GM19438 (cell line): ENCODE measurements around the gene IDUA.
"Not testable (repeated sequence)": the region's sequence is repeated elsewhere in the genome, so short reads cannot be mapped to it uniquely, and the experiment has no call there.

Experiments used
- ATAC-seq: cut with Tn5 transposase; IDR thresholded peaks from one replicate; pipeline ENCODE4 v1.9.1; 2021; ENCODE audit warnings: low read depth; ENCODE audit not compliant: unreplicated experiment

IDUA gene

GRCh38 chr4:986879-987623 is at the start of gene IDUA:
Gene IDUA (plus strand): TSS chr4:987044. CDS start chr4:987085, 41 bp downstream.
- peak; percentile 86 for ATAC-seq

GRCh38 chr4:939508-939907 is 47.3 kb upstream of the IDUA start:
- ATAC-seq: not testable (repeated sequence)

GRCh38 chr4:945274-946102 is 41.4 kb upstream of the IDUA start:
- no peak for ATAC-seq

GRCh38 chr4:946103-946450 is 40.8 kb upstream of the IDUA start:
- no peak for ATAC-seq

GRCh38 chr4:946517-947471 is 40.0 kb upstream of the IDUA start:
- no peak for ATAC-seq

GRCh38 chr4:947491-947971 is 39.3 kb upstream of the IDUA start:
- no peak for ATAC-seq

GRCh38 chr4:948101-948935 is 38.5 kb upstream of the IDUA start:
- no peak for ATAC-seq

- ATAC-seq: no peak
Observed at GRCh38 chr4:948936-949300, 37.9 kb upstream of the IDUA start.

- no peak for ATAC-seq
Observed at GRCh38 chr4:949656-950055, 37.2 kb upstream of the IDUA start.

- ATAC-seq: no peak
Observed at GRCh38 chr4:950136-951020, 36.5 kb upstream of the IDUA start.

- no peak for ATAC-seq
Observed at GRCh38 chr4:951186-951585, 35.7 kb upstream of the IDUA start.

- no peak for ATAC-seq
Observed at GRCh38 chr4:951594-952468, 35.0 kb upstream of the IDUA start.

- ATAC-seq: no peak
Observed at GRCh38 chr4:952881-953573, 33.8 kb upstream of the IDUA start.

GRCh38 chr4:953574-953915 is 33.3 kb upstream of the IDUA start:
- no peak for ATAC-seq

GRCh38 chr4:954211-955020 is 32.4 kb upstream of the IDUA start:
- ATAC-seq: no peak

GRCh38 chr4:955161-955921 is 31.5 kb upstream of the IDUA start:
- ATAC-seq: no peak
